Neuronal stem cell (in vitro differentiated cells): ENCODE data around the gene UCHL3.

ENCODE experiments used
- DNase-seq: peaks from one replicate; pipeline ENCODE4 v3.0.0-alpha.2; 2013; ENCODE audit warnings: low spot score
- H2AFZ ChIP-seq: one replicate; pipeline ENCODE4 v1.6.1; 2013; ENCODE audit warnings: mild to moderate bottlenecking, low read length, inconsistent platforms
- H2AK5ac ChIP-seq: 2 replicates; pipeline ENCODE4 v1.6.1; 2013; ENCODE audit warnings: low read depth, mild to moderate bottlenecking, inconsistent platforms, low read length, moderate library complexity, mixed read lengths
- H2BK120ac ChIP-seq: 2 replicates; pipeline ENCODE4 v1.6.1; 2013; ENCODE audit warnings: low read depth, mild to moderate bottlenecking, inconsistent platforms, low read length, moderate library complexity, mixed read lengths
- H2BK12ac ChIP-seq: one replicate; pipeline ENCODE4 v1.6.1; 2013; ENCODE audit warnings: low read length, inconsistent platforms
- H2BK15ac ChIP-seq: 2 replicates; pipeline ENCODE4 v1.6.1; 2013; ENCODE audit warnings: mild to moderate bottlenecking, low read length, inconsistent platforms, mixed read lengths
- H2BK5ac ChIP-seq: one replicate; pipeline ENCODE4 v1.6.1; 2013; ENCODE audit warnings: inconsistent platforms, mild to moderate bottlenecking, low read length, moderate library complexity
- H3K14ac ChIP-seq: one replicate; pipeline ENCODE4 v1.6.1; 2013; ENCODE audit warnings: low read length, inconsistent platforms
- H3K18ac ChIP-seq: 2 replicates; pipeline ENCODE4 v1.6.1; 2013; ENCODE audit warnings: low read length, inconsistent platforms
- H3K23ac ChIP-seq: 2 replicates; pipeline ENCODE4 v1.6.1; 2013; ENCODE audit warnings: low read depth, mild to moderate bottlenecking, mixed read lengths, low read length, inconsistent platforms; ENCODE audit not compliant: poor library complexity
- H3K27ac ChIP-seq: replicated peaks from 3 replicates; pipeline ENCODE4 v1.5.1; 2013; ENCODE audit warnings: low read length, inconsistent platforms
- H3K27me3 ChIP-seq, 3 experiments: 2 replicates each; pipeline ENCODE4 v1.6.1; 2013; ENCODE audit warnings: low read length in 3 of 3, mild to moderate bottlenecking in 2 of 3, inconsistent platforms in 1 of 3, low read depth in 1 of 3, mixed read lengths in 1 of 3, moderate library complexity in 1 of 3; ENCODE audit not compliant: control insufficient read depth in 3 of 3, insufficient read depth in 3 of 3
- H3K36me3 ChIP-seq, 2 donors: replicated peaks in 1 of 2; 2 replicates each; pipeline ENCODE4 v1.6.1; 2013; ENCODE audit warnings: low read length in 2 of 2; ENCODE audit not compliant: control insufficient read depth in 2 of 2, insufficient read depth in 2 of 2
- H3K4ac ChIP-seq: 2 replicates; pipeline ENCODE4 v1.6.1; 2013; ENCODE audit warnings: inconsistent platforms, mild to moderate bottlenecking, low read length, moderate library complexity
- H3K4me1 ChIP-seq, 2 donors: 1 replicate in 1 of 2; 2 replicates in 1 of 2; pipeline ENCODE4 v1.6.1; 2013; ENCODE audit warnings: low read length in 2 of 2, low read depth in 1 of 2; ENCODE audit not compliant: control insufficient read depth in 2 of 2, insufficient read depth in 1 of 2
- H3K4me2 ChIP-seq: one replicate; pipeline ENCODE4 v1.6.1; 2013; ENCODE audit warnings: mild to moderate bottlenecking, low read length, inconsistent platforms; ENCODE audit not compliant: insufficient read depth, poor library complexity, severe bottlenecking
- H3K4me3 ChIP-seq, 2 donors: 2 replicates each; pipeline ENCODE4 v1.5.1; 2013; ENCODE audit warnings: low read length in 2 of 2, mild to moderate bottlenecking in 2 of 2, inconsistent platforms in 1 of 2, moderate library complexity in 1 of 2
- H3K79me1 ChIP-seq: one replicate; pipeline ENCODE4 v1.6.1; 2013; ENCODE audit warnings: low read depth, mild to moderate bottlenecking, inconsistent platforms, low read length, moderate library complexity
- H3K9ac ChIP-seq: one replicate; pipeline ENCODE4 v1.6.1; 2013; ENCODE audit warnings: mild to moderate bottlenecking, low read depth, low read length, inconsistent platforms; ENCODE audit not compliant: poor library complexity
- H3K9me3 ChIP-seq, 2 donors: replicated peaks in 1 of 2; 2 replicates each; pipeline versions ENCODE3 to v1.6.1; 2013; ENCODE audit warnings: low read length in 2 of 2, mild to moderate bottlenecking in 2 of 2, inconsistent platforms in 1 of 2, low read depth in 1 of 2, mixed read lengths in 1 of 2, moderate library complexity in 1 of 2; ENCODE audit not compliant: control insufficient read depth in 2 of 2, insufficient read depth in 1 of 2
- H4K8ac ChIP-seq: one replicate; pipeline ENCODE4 v1.6.1; 2013; ENCODE audit warnings: low read depth, mild to moderate bottlenecking, inconsistent platforms, low read length, moderate library complexity
- H4K91ac ChIP-seq: one replicate; pipeline ENCODE4 v1.6.1; 2013; ENCODE audit warnings: low read length, low read depth, mild to moderate bottlenecking, inconsistent platforms; ENCODE audit not compliant: poor library complexity
- WGBS, 2 donors: extraction: QIAGEN DNeasy Blood & Tissue Kit; methylation state at CpG; one replicate each; pipeline ENCODE4 v1.1.7; 2013; ENCODE audit warnings: missing lambda C conversion rate in 2 of 2, mixed read lengths in 1 of 2; ENCODE audit not compliant: insufficient read length in 2 of 2, insufficient replicate concordance in 1 of 2; ENCODE audit errors: extremely low coverage in 2 of 2; 5-methylcytosine and 5-hydroxymethylcytosine counted together

Gene UCHL3

DNA sequence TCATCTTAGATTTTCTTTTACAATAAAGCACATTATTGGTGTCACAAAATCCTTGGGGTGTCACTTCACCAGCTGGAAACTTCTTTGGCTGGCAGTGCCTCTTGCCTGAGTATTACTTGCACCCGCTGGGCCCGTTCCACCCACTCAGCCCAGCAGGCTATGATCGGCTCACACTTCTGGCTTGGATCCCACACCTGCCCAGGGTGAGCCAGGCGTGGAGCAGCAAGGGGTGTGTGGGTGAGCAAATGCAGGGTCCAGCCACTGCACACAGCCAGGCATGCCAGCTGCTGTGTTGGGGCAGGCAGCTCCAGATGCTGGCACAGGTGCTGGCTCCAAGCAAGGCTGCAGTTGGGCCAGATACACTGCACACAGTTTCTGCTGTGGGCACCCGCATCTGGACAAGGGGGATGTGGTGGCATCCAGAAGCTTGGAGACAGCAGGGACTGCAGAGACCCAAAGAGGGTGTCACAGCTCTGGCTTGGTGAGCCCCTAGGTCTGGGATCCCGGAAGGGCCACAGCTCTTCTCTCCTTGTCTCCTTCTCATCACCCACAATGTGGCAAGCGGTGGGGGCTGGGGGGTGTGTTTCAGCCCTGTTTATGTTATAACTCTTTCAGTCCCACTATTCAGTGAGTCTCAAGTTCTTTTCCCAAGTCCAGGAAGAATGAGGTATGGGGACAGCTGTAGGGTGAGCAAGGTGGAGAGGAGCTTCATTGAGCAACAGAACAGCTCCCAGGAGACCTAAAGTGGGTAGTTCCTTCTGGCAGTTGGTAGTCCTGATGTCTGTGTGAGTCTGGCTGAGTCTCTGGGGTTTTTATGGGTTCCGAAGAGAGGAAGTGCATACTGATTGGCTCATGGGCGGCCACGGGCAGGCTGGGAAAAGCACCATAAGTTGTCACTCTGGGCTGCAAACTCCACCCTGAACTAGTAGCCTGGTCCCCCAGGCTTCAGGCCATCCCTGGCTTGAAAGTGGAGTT, 42.3 kb upstream of the UCHL3 start:
- Histone ChIP-seq H3K9ac (no peak overlapping the region), H3K27me3 (no peaks in the 10 kb centered on the region), H2AK5ac (no peak overlapping the region), H2BK12ac (no peak overlapping the region), H2BK120ac (no peak overlapping the region), H3K27ac (no peak overlapping the region), H3K4me3 (no peak overlapping the region), H3K9me3 (no peaks in the 10 kb centered on the region), H3K36me3 (no peaks in the 10 kb centered on the region), H3K14ac (peak overlapping the region; percentile 47), H3K4me2 (no peak overlapping the region), H4K8ac (no peak overlapping the region), H3K23ac (no peak overlapping the region), H2BK5ac (no peak overlapping the region), H4K91ac (no peak overlapping the region), H3K4me1 (no peaks in the 10 kb centered on the region), H3K18ac (peak overlapping the region; percentile 19), H2AFZ (no peak overlapping the region), H3K4ac (no peak overlapping the region), H3K79me1 (no peaks in the 10 kb centered on the region), H2BK15ac (no peak overlapping the region)
- DNase-seq: no peak
- no CpG with 5 or more reads among the region's 10 CpGs for WGBS, 2 donors

DNA sequence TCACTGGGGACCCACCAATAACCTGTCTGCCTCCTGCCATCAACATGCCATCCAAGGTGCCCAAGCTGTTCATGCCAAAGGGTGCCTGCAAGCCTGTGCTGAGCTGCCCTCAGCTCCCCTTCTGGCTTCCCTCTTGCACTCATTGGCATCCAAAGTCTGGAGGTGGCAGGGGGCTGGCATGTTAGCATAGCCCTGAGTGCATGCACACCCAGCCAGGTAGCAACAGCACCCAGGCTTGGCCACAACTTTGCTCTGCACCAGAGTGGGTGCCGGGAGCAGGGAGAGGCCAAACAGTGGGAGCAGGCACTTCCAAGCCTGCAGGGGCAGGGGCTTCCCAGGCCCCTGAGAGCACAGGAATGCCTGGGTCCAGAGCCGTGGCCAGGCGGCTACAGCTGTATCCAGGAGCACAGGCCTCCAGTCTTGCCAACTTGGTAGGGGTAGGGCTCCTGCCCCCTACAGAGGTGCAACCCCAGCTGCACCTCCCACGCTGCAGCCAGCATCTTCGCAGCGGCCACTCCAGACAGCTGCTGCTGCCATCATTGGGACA, 41.5 kb upstream of the UCHL3 start:
- no CpG with 5 or more reads among the region's 6 CpGs for WGBS, 2 donors
- H3K36me3 ChIP-seq: no peaks in the 10 kb centered on the region
- no peak overlapping the region for H3K4me3 ChIP-seq

DNA sequence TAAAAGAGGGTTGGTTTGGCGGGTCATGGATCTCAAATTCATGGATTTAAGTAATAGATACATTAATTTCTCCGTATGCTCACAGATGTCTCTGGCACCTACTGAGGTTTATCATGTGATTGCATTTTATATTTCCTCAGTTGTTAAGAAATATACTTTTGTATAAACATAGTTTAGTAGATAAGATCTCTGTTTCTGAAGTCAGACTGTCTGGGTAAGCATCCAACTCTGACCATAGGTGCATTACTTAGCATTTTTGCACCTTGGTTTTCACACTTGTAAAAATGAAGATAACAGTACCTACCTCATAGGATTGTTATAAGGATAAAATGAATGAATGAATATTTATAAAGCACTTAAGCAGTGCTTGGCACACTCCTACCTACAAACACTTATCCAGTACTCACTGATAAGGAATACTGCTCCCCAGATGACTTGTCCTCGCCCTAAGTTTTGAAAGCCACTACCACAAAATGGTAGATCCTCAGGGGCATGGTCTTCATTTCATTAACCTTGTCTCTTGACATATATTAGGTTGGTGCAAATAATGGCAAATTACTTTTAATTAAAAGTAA, 38.5 kb upstream of the UCHL3 start:
- H3K36me3 ChIP-seq: no peaks in the 10 kb centered on the region
- no peak overlapping the region for H3K4me2 ChIP-seq
- H3K4me3 ChIP-seq: no peak overlapping the region
- H3K79me1 ChIP-seq: no peaks in the 10 kb centered on the region
- no peak overlapping the region for H3K23ac ChIP-seq
- no peaks in the 10 kb centered on the region for H3K4me1 ChIP-seq
- H2BK5ac ChIP-seq: no peak overlapping the region
- H2BK12ac ChIP-seq: no peak overlapping the region
- H3K27ac ChIP-seq: no peak overlapping the region
- no peak overlapping the region for H2BK15ac ChIP-seq
- H3K9ac ChIP-seq: no peak overlapping the region
- H4K8ac ChIP-seq: no peak overlapping the region
- no CpG with 5 or more reads among the region's 3 CpGs for WGBS, 2 donors
- no peak overlapping the region for H4K91ac ChIP-seq
- H3K9me3 ChIP-seq: no peaks in the 10 kb centered on the region
- no peaks in the 10 kb centered on the region for H3K27me3 ChIP-seq
- no peak overlapping the region for H2AK5ac ChIP-seq
- no peak overlapping the region for H2AFZ ChIP-seq
- no peak for DNase-seq
- no peak overlapping the region for H3K14ac ChIP-seq
- no peak overlapping the region for H2BK120ac ChIP-seq
- no peak overlapping the region for H3K18ac ChIP-seq
- no peak overlapping the region for H3K4ac ChIP-seq

More for the DNA sequence above, 41.5 kb upstream of the UCHL3 start:
- Histone ChIP-seq H3K4me1 (no peaks in the 10 kb centered on the region), H3K27ac (no peak overlapping the region), H2AK5ac (no peak overlapping the region), H3K79me1 (no peaks in the 10 kb centered on the region), H2AFZ (no peak overlapping the region), H3K23ac (no peak overlapping the region), H3K4me2 (no peak overlapping the region), H3K4ac (no peak overlapping the region), H3K9me3 (no peaks in the 10 kb centered on the region), H2BK5ac (no peak overlapping the region), H3K18ac (peak overlapping the region; percentile 42), H4K91ac (no peak overlapping the region), H3K9ac (peak overlapping the region; percentile 68), H3K27me3 (no peaks in the 10 kb centered on the region), H4K8ac (no peak overlapping the region), H2BK120ac (no peak overlapping the region), H2BK15ac (peak overlapping the region; percentile 28), H3K14ac (peak overlapping the region; percentile 57), H2BK12ac (no peak overlapping the region)
- no peak for DNase-seq

DNA sequence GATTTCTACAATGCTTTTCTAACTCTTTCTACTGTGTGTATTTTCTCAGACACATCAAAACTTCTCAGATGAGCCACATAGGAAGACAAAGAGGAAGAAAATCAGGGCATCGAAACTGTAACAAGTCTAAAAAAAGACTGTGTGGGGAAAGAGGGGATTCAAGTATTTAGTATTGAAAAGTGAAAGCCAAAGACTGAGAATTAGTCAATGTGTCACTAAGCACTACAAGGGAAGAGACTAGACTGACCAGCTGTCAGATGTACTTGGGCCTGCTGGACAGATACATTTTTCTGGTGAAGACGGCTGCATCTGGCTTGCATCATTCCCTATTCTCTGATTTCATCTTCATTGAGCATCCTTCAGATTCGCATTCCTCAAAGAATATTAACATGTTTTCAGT, 37.3 kb upstream of the UCHL3 start:
- Histone ChIP-seq H3K23ac (no peak overlapping the region), H2AFZ (no peak overlapping the region), H3K4ac (no peak overlapping the region), H2BK12ac (no peak overlapping the region), H3K14ac (no peak overlapping the region), H2BK5ac (no peak overlapping the region), H3K27me3 (no peaks in the 10 kb centered on the region), H3K9ac (no peak overlapping the region), H2BK15ac (no peak overlapping the region), H3K79me1 (no peaks in the 10 kb centered on the region), H3K4me1 (no peaks in the 10 kb centered on the region), H3K18ac (no peak overlapping the region), H3K4me2 (no peak overlapping the region), H4K8ac (no peak overlapping the region), H3K4me3 (no peak overlapping the region), H4K91ac (no peak overlapping the region), H2BK120ac (no peak overlapping the region), H2AK5ac (no peak overlapping the region), H3K27ac (no peak overlapping the region), H3K9me3 (no peaks in the 10 kb centered on the region), H3K36me3 (no peaks in the 10 kb centered on the region)
- DNase-seq: no peak
- no CpG with 5 or more reads among the region's 3 CpGs for WGBS, 2 donors
